Stimulated activated CD8-positive, alpha-beta memory T cell treated with anti-CD3 and anti-CD28 coated beads, Interleukin-15, amount 100 ng/mL, for 1 hour (primary cell): Measurements from ENCODE around the gene TXNRD2.
"Not testable (repeated sequence)": the region's sequence is repeated elsewhere in the genome, so short reads cannot be mapped to it uniquely, and the experiment has no call there.

Experiments
- DNase-seq: peaks from one replicate; pipeline ENCODE4 v3.0.0-alpha.2; 2020; ENCODE audit warnings: low read depth

TXNRD2 gene

GRCh38 chr22:19844377-19845053, 97.1 kb downstream of the TXNRD2 start:
- DNase-seq, result no peak

DNA sequence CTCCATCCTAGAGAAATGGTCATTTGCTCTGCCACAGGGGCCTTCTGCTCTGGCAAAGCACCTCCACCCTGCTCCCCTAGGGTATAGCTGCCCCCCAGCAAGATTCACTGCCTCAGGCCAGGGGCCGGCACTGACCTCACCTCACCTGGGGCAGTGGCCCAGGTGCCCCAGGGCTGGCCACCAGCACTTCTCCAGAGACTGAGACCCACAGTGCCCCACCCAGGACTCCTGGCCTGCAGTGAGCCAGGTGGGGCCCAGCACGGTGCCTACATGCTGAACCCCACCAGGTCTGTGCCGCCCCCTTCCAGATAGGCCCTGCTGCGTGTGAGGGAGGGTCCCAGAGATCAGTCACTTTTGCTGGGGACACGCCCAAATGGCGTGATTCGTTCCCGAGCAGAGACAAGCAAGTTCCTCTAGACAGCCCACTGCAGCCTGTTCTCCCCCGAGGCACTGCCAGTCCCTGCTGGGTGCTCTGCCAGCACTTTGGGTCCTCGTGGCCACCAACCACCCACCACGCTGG, 97.7 kb downstream of the TXNRD2 start:
- no peak for DNase-seq

- no peak for DNase-seq
Measured at GRCh38 chr22:19843107-19843856, 98.3 kb downstream of the TXNRD2 start.

GRCh38 chr22:19842393-19843106, 99.1 kb downstream of the TXNRD2 start:
- DNase-seq, result no peak

DNA sequence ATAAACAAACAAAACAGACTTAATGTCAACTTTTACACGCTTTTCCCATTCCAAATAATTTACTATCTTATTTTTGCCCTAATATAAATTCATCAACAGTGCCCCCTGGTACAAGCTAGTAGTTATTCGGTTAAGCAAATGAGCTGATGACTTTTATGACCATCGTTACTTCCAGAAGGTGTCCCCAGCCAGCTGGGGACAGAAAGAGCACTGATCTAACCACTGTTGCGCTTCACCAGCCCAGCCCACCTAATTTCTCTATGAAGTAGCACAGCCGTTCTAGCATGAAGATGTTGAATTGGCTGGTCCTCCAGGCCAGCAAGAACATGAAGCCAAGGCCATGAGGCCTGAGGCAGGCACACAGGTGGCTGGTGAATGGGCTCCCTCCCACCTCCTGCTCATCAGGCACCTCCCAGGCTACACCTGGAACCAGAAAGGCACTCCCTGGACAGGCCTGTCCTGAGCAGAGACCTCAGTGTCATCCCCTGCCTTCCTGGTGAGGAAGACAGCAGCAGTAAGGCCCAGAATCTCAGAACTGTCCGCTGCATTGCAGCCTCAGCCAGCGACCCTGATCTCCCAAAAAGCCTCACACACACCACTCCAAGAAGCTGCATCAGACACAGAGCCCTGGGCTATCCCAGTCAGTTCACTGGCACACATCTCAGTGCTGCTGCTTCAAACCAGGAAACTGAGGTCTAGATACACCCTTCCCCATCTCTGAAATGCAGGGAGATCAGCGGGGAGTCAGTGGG, 99.8 kb downstream of the TXNRD2 start:
- no peak for DNase-seq

DNA sequence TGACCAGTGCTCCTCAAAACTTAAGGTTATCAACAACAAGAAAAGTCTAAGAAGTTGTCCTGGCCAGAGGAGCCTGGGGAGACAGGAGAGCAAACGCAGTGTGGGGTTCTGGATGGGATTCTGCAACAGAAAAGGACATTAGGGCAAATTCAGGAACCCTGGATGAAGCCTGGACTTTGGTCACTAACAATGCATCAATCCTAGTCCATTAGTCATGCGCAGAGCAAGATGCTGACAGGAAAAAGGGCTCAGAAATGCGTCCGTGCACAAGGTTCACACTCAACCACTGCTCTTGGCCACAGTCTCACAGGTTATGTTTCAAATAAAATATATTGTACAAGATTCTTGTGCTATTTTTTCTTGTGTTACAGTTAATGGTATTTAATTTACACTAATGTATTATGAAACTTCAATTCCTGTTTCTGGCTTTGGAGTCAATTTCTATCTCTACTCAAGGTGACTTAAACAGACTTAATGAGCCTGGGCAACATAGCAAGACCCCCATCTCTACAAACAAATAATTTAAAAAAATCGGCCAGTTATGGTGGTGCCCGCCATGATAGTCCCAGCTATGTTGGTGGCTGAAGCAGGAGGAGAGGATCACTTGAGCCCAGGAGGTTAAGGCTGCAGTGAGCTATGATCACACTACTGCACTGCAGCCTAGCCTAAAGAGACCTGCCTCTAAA, 100.5 kb downstream of the TXNRD2 start:
- no peak for DNase-seq

DNA sequence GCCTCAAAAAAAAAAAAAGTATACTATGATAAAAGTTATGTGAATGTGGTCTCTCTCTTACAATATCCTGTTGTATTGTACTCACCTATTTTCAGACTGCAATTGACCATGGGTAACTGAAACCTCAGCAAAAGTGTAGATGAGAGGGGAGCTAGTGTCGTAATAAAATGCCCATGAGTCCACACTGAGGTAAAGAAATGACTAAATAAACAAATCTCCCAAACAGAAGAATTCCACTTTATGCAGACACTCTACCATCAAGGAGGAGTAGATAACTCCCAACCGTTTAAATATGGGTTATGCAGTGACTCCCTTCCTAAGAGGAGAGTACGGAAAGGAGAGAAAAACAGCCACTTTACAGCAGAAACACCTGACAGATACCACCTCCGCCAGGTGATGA, 101.6 kb downstream of the TXNRD2 start:
- DNase-seq, result no peak

DNA sequence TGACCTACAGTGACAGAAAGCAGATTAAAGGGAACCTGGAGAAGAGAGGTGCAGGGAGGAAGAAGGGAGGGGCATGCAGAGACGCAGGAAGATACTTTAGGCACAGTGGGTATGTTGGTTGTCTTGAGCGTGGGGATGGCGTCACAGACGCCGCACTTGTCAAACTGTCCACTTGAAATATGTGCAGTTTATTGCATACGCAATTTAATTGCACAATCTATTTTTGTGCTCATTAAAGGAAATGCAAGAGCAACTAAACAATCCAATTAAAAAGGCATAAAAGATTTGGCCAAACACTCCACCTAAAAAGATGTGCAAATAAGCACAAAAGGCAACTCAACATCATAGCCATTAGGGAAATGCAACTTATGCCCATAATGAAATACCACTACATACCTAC, 103.7 kb downstream of the TXNRD2 start:
- no peak for DNase-seq

DNA sequence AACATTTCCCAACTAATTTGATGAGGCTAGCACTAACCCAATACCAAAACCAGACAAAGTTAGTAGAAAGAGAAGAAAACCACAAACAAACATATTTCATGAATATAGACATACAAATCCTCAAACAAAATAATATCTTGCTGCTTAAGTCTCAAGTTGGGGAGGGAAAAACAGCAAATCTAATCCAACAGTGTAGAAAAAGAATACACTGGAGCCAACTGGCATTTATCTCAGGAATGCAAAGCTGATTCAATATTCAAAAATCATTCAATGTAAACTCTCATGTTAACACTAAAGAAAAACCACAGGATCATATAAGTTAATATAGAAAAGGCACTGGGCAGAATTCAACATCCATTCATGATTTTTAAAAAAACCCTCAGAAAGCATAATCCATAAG, 105.1 kb downstream of the TXNRD2 start:
- no peak for DNase-seq

DNA sequence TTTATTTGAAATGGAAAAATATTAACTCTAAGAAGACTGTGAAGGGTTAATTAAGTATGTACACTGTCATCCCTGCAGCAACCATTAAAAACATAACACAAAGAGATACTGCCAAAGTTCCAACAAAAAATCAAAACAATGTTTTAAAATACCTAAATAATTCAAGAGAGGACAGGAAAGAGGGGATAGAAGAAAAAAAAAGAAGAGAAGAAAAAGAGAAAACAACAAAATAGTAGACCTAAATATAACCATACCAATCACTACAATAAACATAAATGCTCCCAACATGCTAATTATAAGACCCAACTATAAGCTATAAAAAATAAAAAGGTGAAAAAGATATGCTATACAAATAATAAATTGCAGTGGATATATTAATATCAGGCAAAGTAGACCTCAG, 107.0 kb downstream of the TXNRD2 start:
- no peak for DNase-seq

DNA sequence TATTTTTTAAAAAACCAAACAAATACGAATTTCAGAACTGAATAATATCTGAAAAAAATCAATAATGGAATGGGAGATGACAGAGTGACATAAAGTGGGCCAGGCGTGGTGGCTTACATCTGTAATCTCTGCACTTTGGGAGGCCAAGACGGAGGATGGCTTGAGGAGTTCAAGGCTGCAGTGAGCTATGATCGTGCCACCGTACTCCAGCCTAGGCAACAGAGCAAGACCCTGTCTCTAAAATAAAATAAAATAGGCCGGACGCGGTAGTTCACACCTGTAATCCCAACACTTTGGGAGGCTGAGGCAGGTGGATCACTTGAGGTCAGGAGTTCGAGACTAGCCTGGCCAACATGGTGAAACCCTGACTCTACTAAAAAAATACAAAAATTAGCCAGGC, 108.3 kb downstream of the TXNRD2 start:
- not testable (repeated sequence) for DNase-seq

- no peak for DNase-seq
Measured at GRCh38 chr22:19832476-19833108, 109.0 kb downstream of the TXNRD2 start.

- not testable (repeated sequence) for DNase-seq
Measured at GRCh38 chr22:19831979-19832378, 109.6 kb downstream of the TXNRD2 start.

GRCh38 chr22:19831016-19831415, 110.6 kb downstream of the TXNRD2 start:
- DNase-seq, result no peak

DNA sequence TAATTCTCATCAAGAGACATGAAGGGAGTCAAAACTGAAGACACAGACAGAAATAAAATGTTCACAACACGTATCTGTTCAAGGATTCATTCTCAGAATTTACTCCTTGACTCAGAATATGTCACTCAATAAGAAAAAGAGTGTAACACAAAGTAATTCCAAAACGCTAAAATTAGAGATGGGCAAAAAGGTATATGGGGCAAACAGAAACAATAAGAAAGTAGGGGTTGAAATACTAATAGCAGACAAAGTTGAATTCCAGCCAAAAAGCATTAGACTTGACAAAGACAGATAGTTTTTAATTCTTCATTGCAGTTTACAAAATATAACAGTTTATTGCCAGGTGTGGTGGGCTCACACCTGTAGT, 113.6 kb downstream of the TXNRD2 start:
- no peak for DNase-seq

GRCh38 chr22:19827341-19828034, 114.1 kb downstream of the TXNRD2 start:
- DNase-seq, result no peak

DNA sequence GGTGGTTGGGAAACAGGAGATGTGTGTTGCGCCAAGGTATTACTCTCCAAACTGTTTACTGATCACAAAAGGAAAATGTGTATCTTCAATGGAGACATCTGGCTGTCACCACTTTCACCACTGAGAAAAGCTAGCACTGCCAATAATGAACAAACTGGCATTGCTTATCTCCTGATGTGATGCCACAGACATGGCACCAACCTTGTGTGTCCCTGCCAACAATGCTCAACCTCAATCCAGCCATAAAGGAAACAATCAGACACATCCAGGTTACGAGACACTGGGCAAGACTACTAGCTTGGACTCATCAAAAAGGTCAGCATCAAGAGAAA, 115.0 kb downstream of the TXNRD2 start:
- DNase-seq, result no peak

GRCh38 chr22:19825904-19826618, 115.6 kb downstream of the TXNRD2 start:
- no peak for DNase-seq
